Thyroid gland (tissue), 4 donors: ENCODE data around the gene KCNAB1.
"Not testable (repeated sequence)": the region's sequence is repeated elsewhere in the genome, so short reads cannot be mapped to it uniquely, and the experiment has no call there.

ENCODE experiments used
- POLR2A ChIP-seq, 2 donors: fragments of 450-650 bp; IDR thresholded peaks; one replicate each; pipeline ENCODE4 v1.6.1; 2017; ENCODE audit warnings: antibody characterized with exemption in 2 of 2, mild to moderate bottlenecking in 2 of 2, moderate library complexity in 1 of 2
- TF ChIP-seq, protein P1 (sequence below), 6 experiments: fragments of 200-600 bp in 3 of 6; fragments of 450-650 bp in 3 of 6; sonication (generic) in 3 of 6; IDR thresholded peaks; one replicate each; pipeline ENCODE4 v1.5.1; 2016 to 2019; ENCODE audit warnings: antibody characterized with exemption in 6 of 6, mild to moderate bottlenecking in 2 of 6, inconsistent platforms in 1 of 6, moderate library complexity in 1 of 6

DNA sequence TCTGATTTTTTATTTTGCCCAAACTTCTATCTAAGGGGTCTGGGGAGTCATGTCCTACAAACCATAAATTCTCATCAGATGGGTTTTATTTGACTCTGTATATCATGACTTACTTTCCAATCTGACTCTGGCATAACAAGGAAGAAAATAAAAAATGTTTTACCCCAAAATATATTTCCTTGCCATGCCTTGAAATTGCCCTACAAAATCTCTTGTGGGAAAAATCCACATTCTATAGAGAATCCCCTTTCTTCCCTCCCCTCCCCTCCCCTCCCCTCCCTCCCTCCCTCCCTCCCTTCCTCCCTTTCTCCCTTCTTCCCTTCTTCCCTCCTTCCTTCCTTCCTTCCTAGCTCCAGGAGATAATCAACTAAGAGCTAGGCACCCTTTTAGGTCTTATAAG, 110.8 kb downstream of the KCNAB1 start:
- TF ChIP-seq, protein P1, sequence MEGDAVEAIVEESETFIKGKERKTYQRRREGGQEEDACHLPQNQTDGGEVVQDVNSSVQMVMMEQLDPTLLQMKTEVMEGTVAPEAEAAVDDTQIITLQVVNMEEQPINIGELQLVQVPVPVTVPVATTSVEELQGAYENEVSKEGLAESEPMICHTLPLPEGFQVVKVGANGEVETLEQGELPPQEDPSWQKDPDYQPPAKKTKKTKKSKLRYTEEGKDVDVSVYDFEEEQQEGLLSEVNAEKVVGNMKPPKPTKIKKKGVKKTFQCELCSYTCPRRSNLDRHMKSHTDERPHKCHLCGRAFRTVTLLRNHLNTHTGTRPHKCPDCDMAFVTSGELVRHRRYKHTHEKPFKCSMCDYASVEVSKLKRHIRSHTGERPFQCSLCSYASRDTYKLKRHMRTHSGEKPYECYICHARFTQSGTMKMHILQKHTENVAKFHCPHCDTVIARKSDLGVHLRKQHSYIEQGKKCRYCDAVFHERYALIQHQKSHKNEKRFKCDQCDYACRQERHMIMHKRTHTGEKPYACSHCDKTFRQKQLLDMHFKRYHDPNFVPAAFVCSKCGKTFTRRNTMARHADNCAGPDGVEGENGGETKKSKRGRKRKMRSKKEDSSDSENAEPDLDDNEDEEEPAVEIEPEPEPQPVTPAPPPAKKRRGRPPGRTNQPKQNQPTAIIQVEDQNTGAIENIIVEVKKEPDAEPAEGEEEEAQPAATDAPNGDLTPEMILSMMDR (IDR thresholded peaks at IDR 0.05), result not testable (repeated sequence)
- TF ChIP-seq POLR2A (IDR thresholded peaks at IDR 0.05), result not testable (repeated sequence)
